ENCODE results near the gene GVQW3. TPM values are rescaled to one million over a fixed set of nuclear protein-coding genes. Genes with fewer than 3 reads are reported as not detected.

GVQW3 gene
- total RNA-seq, 1 donor from 2014 or later: 9.9 TPM

- TF ChIP-seq CTCF (conservative IDR thresholded peaks at IDR 0.05): no peak
- Mint-ChIP-seq H3K36me3 (peaks cover 18% of the 10 kb centered on the region), H3K9me3 (no peaks in the 10 kb centered on the region), H3K4me1 (ENCODE audit: unreplicated experiment) (peaks cover 11% of the 10 kb centered on the region), H3K27ac (peak overlapping the region; percentile 59), H3K27me3 (no peaks in the 10 kb centered on the region), H3K4me3 (peak overlapping the region; percentile 28)
- no peak for DNase-seq (ENCODE audit: extremely low spot score, unreplicated experiment)
Measured at GRCh38 chr11:76455931-76456330, 74.8 kb downstream of the GVQW3 start.

- TF ChIP-seq CTCF (conservative IDR thresholded peaks at IDR 0.05): no peak
- no peak for DNase-seq (ENCODE audit: extremely low spot score, unreplicated experiment)
- Mint-ChIP-seq H3K9me3 (no peaks in the 10 kb centered on the region), H3K36me3 (peaks cover 20% of the 10 kb centered on the region), H3K4me1 (ENCODE audit: unreplicated experiment) (peaks cover 11% of the 10 kb centered on the region), H3K4me3 (no peak overlapping the region), H3K27me3 (no peaks in the 10 kb centered on the region), H3K27ac (no peak overlapping the region)
Measured at GRCh38 chr11:76456571-76456970, 75.4 kb downstream of the GVQW3 start.

Other genes with a start within 250 kb of the GVQW3 start
- gene WNT11, start 174.8 kb upstream of the GVQW3 start, total RNA-seq (ENCODE audit: low replicate concordance): 18.2 and 25.9 TPM in 2 replicates
- 34.8 and 52.8 TPM in 2 replicates for gene THAP12, start 191 bp upstream of the GVQW3 start, total RNA-seq (ENCODE audit: low replicate concordance)
- 20.1 and 32.3 TPM in 2 replicates for gene EMSY, start 63.7 kb downstream of the GVQW3 start, total RNA-seq (ENCODE audit: low replicate concordance)

All from type B pancreatic cell (in vitro differentiated cells).